ENCODE measurements around the gene BCAR3. TPM values are rescaled to one million over a fixed set of nuclear protein-coding genes. Genes with fewer than 3 reads are reported as not detected.

Gene BCAR3
- total RNA-seq, 4 donors from 2014 or later = 29.6 to 46.7 (median 37.0) TPM

DNA sequence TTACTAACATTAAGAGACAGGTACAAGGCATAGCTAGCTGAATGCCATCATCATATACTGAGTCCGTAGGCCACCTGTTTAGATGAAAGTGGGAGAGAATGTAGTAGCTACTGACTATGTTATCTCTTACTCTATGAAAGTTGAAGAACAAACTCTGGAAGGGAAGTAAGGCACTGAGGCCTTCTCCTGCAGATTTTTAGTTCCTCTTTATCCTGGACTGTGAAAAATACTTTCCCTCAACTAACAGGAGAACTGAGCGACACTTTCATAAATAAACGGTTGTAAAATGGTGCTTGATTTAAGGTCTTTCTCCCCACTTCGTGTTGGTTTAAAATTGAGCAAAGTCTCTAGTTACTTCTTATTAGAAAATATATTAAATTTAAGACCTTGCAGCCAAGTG, 131.8 kb downstream of the BCAR3 start:
- intact Hi-C loops (cut with DNase I) = no loop called here
- H3K27ac ChIP-seq = no peak overlapping the region
- TF ChIP-seq, protein P1, sequence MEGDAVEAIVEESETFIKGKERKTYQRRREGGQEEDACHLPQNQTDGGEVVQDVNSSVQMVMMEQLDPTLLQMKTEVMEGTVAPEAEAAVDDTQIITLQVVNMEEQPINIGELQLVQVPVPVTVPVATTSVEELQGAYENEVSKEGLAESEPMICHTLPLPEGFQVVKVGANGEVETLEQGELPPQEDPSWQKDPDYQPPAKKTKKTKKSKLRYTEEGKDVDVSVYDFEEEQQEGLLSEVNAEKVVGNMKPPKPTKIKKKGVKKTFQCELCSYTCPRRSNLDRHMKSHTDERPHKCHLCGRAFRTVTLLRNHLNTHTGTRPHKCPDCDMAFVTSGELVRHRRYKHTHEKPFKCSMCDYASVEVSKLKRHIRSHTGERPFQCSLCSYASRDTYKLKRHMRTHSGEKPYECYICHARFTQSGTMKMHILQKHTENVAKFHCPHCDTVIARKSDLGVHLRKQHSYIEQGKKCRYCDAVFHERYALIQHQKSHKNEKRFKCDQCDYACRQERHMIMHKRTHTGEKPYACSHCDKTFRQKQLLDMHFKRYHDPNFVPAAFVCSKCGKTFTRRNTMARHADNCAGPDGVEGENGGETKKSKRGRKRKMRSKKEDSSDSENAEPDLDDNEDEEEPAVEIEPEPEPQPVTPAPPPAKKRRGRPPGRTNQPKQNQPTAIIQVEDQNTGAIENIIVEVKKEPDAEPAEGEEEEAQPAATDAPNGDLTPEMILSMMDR (IDR thresholded peaks at IDR 0.05) = no peak
- no peak for TF ChIP-seq POLR2A (IDR thresholded peaks at IDR 0.05)
- H3K27me3 ChIP-seq = no peaks in the 10 kb centered on the region
- peaks cover 16 to 26% of the 10 kb centered on the region in 2 donors for H3K4me1 ChIP-seq
- no peaks in the 10 kb centered on the region for H3K9me3 ChIP-seq
- H3K4me3 ChIP-seq (replicated peaks in 1 of 3) = no peak overlapping the region
- peaks cover 10 to 13% of the 10 kb centered on the region in 2 donors for H3K36me3 ChIP-seq
- 90% methylated on average over 4 of the region's 4 CpGs for WGBS, 2 donors
- no peak for DNase-seq

DNA sequence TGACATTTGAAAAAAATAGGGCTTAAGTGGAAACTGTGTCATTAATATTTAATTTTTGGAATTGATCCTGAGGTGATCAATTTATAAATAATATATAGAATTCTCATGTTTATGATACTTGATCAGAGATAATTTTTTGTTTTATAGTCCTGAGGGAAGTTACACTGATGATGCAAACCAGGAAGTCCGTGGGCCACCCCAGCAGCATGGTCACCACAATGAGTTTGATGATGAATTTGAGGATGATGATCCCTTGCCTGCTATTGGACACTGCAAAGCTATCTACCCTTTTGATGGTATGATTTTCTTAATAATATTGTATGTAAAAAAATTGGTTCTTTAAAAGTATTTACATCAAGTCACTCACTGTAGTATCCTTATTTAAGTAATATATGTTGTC, 132.5 kb downstream of the BCAR3 start:
- DNase-seq = no peak
- 84 to 92% methylated on average over 1 of the region's 1 CpG for WGBS, 2 donors
- no peaks in the 10 kb centered on the region for H3K9me3 ChIP-seq
- H3K4me3 ChIP-seq (replicated peaks in 1 of 3) = no peak overlapping the region
- H3K27ac ChIP-seq = no peak overlapping the region
- peaks cover 10 to 13% of the 10 kb centered on the region in 2 donors for H3K36me3 ChIP-seq
- peaks cover 9 to 21% of the 10 kb centered on the region in 2 donors for H3K4me1 ChIP-seq
- no peaks in the 10 kb centered on the region for H3K27me3 ChIP-seq
- TF ChIP-seq POLR2A (IDR thresholded peaks at IDR 0.05) = no peak
- TF ChIP-seq, protein P1 (IDR thresholded peaks at IDR 0.05) = no peak
- intact Hi-C loops (cut with DNase I) = no loop called here

DNA sequence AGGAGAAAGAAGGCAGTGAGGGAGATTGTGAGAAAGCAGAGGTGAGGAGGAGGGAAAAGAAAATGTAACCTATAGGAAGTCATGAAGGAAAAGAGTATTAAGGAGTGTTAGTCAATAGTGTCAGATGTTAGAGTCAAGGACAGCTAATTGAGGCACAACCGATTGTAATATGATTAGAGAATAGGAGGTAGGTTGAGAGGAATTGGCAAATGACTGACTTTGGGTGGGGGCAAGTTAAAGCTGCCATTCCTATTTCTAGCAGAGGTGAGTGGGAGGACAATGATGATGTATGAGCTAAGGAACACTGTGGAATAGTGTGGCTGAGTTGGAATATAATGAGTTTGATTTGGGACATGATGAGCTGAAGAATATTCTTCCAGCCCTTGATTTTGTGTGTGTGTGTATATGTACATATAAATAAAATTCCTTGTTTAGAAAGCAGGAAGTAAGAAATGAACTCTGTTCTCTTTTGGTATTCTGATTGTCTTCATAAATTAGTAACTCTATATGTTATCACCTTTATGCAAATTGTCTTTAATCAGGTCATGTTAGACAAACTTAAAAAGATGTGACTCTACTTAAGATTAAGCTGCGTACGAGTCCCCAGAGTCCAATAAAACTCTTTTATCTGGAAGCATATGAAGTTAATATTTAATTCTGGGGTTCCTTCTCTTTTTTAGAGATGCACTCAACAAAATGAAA, 135.3 kb downstream of the BCAR3 start:
- H3K36me3 ChIP-seq = peaks cover 10 to 13% of the 10 kb centered on the region in 2 donors
- H3K27me3 ChIP-seq = no peaks in the 10 kb centered on the region
- no peak for DNase-seq
- no peaks in the 10 kb centered on the region for H3K4me1 ChIP-seq
- intact Hi-C loops (cut with DNase I) = no loop called here
- no peak overlapping the region for H3K27ac ChIP-seq
- WGBS, 2 donors = 91 to 95% methylated on average over 3 of the region's 3 CpGs
- TF ChIP-seq, protein P1 (IDR thresholded peaks at IDR 0.05) = no peak
- TF ChIP-seq POLR2A (IDR thresholded peaks at IDR 0.05) = no peak
- no peak overlapping the region for H3K4me3 ChIP-seq (replicated peaks in 1 of 3)
- H3K9me3 ChIP-seq = no peaks in the 10 kb centered on the region

DNA sequence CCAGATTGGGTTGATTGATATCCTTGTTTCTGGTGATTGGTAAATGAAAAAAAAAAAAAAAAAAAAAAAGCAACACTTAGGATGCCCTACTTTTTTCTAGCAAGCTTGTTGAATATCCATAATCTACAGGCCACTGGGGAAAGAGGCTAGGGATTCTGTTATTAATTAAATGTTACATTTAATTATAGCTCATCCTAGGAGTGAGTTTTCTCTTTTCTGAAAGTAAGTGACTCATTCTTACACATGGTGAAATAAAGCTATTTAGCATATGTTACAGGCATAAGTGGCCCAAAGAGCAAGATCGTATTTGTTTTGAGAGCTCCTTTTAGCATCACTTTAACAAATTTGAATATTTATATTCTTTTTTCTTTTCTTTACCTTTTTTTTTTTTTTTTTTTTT, 139.2 kb downstream of the BCAR3 start:
- H3K27ac ChIP-seq = no peak overlapping the region
- no peaks in the 10 kb centered on the region for H3K27me3 ChIP-seq
- H3K9me3 ChIP-seq = no peaks in the 10 kb centered on the region
- DNase-seq = no peak
- no peaks in the 10 kb centered on the region for H3K4me1 ChIP-seq
- 92 to 94% methylated on average over 1 of the region's 1 CpG for WGBS, 2 donors
- intact Hi-C loops (cut with DNase I) = no loop called here
- TF ChIP-seq, protein P1 (IDR thresholded peaks at IDR 0.05) = no peak
- no peak for TF ChIP-seq POLR2A (IDR thresholded peaks at IDR 0.05)
- no peak overlapping the region for H3K4me3 ChIP-seq (replicated peaks in 1 of 3)
- H3K36me3 ChIP-seq = peaks cover 2 to 8% of the 10 kb centered on the region in 2 donors

DNA sequence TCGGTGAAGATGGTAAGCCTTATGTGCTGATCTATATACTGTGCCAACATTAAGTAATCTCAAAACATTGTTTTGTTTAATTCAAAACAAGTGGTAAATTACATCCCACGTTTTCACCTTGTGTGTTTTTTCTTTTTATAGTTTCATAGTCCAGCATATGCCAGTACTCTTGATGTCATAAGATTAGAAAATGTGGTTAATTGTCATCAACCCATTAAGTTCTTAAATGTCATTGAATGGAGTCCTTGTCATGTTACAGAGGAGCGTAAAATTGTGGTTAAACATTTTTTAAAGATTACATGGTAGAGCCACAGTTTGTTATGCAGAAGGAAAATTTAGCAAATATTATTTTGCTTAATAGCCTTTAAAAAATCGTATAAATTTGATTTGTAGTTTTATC, 140.6 kb downstream of the BCAR3 start:
- H3K27ac ChIP-seq = no peak overlapping the region
- no peak for DNase-seq
- TF ChIP-seq POLR2A (IDR thresholded peaks at IDR 0.05) = no peak
- TF ChIP-seq, protein P1 (IDR thresholded peaks at IDR 0.05) = no peak
- intact Hi-C loops (cut with DNase I) = no loop called here
- H3K9me3 ChIP-seq = no peaks in the 10 kb centered on the region
- WGBS, 2 donors = 89 to 91% methylated on average over 4 of the region's 4 CpGs
- H3K4me3 ChIP-seq (replicated peaks in 1 of 3) = no peak overlapping the region
- no peaks in the 10 kb centered on the region for H3K4me1 ChIP-seq
- H3K27me3 ChIP-seq = no peaks in the 10 kb centered on the region
- peaks cover 0 to 2% of the 10 kb centered on the region in 2 donors for H3K36me3 ChIP-seq
